Measurements from ENCODE around the gene IL22RA2.

DNA sequence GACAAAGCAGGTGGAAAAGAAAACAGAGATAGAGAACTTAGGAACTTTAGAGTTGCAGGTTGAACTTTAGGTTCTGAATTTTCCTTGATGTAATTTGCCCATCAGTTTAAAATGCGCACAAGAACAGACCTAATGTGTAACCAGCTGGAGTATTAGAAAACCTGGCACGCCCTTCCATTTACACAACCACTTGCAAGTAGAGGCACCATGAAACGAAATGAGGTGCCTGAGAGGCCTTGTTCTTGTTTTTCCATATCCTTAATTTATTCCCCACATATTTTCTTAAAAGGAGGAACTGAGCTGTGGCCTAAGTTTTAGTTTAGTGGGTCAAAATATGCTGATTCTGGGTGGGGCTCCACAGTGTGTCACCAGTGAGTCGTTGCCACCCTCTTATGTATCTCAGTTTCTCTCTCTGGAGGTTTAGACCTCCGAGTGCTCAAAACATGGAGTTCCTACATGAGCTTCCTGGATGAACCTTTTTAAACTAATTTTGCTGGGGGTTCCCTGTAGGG, 17.2 kb upstream of the IL22RA2 start:
- TF ChIP-seq EZH2 (IDR thresholded peaks at IDR 0.05; ENCODE audit: insufficient read depth, poor library complexity, severe bottlenecking) (no peak), EZH2phosphoT487 (IDR thresholded peaks at IDR 0.05; ENCODE audit: insufficient read depth, low read depth) (no peak)
